CD4-positive, alpha-beta T cell treated with Interleukin-17A for 4 hours (primary cell): ENCODE data around the gene PHAX.
"Not testable (repeated sequence)": the region's sequence is repeated elsewhere in the genome, so short reads cannot be mapped to it uniquely, and the experiment has no call there.

ENCODE experiments used
- DNase-seq: peaks from one replicate; pipeline ENCODE4 v3.0.0-alpha.2; 2020; ENCODE audit warnings: mixed read lengths

The PHAX gene

GRCh38 chr5:126659805-126660482 lies 59.2 kb downstream of the PHAX start:
- no peak for DNase-seq

DNA sequence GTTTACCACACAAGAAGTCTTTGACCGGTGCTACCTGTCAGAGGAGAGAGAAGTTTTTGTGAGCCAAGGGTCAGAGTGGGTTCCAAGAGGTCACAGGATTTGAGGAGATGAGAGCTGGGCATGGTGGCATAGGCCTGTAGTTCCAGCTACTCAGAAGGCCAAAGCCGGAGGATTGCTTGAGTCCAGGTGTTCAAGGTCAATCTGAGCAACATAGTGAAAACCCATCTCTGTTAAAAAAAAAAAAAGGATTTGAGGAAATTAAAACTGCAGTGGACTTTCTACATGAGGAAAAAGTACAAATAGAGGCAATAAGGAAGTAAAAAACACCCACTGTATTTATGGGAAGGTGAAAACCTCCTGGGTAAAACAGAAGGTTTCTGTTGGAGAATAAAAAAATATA lies 63.8 kb downstream of the PHAX start:
- DNase-seq = no peak

- DNase-seq = not testable (repeated sequence)
These were observed 69.4 kb downstream of the PHAX start for GRCh38 chr5:126670109-126670508.

- DNase-seq = not testable (repeated sequence)
These were observed 70.9 kb downstream of the PHAX start for GRCh38 chr5:126671681-126672080.

DNA sequence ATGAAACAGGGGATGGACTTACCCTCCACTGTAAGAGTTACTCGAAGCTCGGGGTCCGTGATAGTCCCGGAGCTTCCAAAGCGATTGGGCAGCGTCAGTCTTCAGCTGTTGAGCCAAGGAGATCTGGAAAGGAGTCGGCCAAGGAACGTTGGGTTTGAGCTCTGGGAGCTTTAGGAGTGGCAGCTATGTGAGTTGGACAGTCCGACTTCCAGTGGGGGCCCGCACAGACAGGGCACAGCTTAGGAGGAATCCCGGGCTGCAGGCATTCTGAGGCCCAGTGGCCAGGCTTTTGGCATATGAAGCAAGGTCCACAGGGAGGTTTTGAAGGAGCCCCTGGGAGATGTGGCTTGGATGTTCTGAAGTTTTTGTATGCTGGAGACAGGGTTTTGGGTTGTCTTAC lies 72.7 kb downstream of the PHAX start:
- DNase-seq = no peak

DNA sequence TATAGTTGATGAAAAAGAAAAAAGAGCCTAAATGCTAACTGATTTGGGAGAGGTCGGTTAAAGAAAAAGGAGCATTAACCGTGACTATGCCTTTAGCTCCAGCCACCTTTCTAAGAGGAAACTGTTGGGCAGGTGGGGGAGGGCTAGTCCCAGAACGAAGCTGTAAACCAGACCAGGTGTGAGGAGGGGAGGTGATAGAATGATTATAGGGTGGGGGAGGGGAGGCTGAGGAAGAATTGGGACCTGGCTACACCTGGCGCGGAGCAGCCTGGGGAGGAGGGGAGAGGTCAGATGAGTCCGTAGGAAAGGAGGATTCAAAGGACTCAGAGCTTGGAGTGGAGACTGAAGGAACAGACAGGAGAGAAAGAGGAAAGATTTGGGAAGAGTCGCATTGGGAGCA lies 73.4 kb downstream of the PHAX start:
- DNase-seq = no peak

DNA sequence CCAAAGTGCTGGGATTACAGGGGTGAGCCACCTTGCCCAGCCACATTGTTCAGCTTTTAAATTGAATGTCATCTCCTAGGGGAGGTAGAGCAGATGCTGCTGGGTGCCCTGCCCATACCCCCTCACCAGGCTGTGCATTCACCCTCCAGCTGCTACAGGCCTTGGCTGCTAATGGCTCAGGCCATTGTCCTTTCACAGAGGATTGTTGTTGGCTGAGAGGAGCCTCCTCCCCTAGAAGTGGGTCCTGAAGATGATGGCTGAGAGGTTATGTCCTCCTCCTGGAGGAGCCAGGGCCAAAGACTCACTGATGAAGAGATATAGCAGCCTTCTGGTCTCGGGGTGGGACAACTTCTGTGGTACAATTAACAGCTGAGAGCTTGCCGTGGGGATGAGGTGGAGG lies 74.6 kb downstream of the PHAX start:
- DNase-seq = no peak

- DNase-seq = peak; percentile 74
These were observed 75.5 kb downstream of the PHAX start for GRCh38 chr5:126676195-126676624.
